Sigmoid colon (tissue), 4 donors: ENCODE results near the gene TMEM144.

Experiments used
- EP300 ChIP-seq, 4 donors: sonication (generic); formaldehyde crosslinking; IDR thresholded peaks; one replicate each; pipeline ENCODE4 v1.6.1; 2017; ENCODE audit warnings: antibody characterized with exemption in 4 of 4
- TF ChIP-seq, protein P1 (sequence below), 4 experiments: fragments of 450-650 bp in 3 of 4; fragments of 200-600 bp in 1 of 4; IDR thresholded peaks; one replicate each; pipeline ENCODE4 v1.5.1; 2016 to 2019; ENCODE audit warnings: antibody characterized with exemption in 4 of 4, mild to moderate bottlenecking in 3 of 4, moderate library complexity in 2 of 4

DNA sequence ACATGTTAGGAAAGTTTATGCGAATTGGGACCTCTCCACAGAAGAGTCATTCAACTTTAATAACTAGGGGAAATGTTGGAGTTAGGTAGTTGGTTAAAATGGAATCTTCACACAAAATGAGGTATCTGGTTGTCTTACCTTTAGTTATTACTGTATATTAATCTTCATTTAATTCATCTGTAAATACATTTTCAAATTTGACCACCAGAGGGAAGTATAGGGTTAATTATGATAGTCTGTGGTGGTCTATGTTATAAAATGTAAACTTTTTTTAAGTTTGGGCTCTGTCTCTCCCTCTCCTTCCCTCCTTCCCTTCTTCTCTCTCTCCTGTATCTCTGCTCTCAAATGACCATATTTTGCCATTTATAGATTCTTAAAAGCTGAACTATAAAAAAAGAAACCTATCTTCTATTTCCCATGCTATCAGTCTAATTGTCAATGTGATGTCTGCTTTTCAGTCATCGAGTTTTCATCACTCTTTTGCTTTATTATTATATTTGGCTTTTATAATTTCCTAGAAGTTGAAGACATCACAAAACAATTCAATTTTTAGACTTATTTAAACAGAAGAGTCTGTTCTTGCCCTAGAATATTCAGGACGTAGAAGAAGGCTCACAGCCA, 49.8 kb downstream of the TMEM144 start:
- no peak for TF ChIP-seq EP300 (IDR thresholded peaks at IDR 0.05)
- TF ChIP-seq, protein P1, sequence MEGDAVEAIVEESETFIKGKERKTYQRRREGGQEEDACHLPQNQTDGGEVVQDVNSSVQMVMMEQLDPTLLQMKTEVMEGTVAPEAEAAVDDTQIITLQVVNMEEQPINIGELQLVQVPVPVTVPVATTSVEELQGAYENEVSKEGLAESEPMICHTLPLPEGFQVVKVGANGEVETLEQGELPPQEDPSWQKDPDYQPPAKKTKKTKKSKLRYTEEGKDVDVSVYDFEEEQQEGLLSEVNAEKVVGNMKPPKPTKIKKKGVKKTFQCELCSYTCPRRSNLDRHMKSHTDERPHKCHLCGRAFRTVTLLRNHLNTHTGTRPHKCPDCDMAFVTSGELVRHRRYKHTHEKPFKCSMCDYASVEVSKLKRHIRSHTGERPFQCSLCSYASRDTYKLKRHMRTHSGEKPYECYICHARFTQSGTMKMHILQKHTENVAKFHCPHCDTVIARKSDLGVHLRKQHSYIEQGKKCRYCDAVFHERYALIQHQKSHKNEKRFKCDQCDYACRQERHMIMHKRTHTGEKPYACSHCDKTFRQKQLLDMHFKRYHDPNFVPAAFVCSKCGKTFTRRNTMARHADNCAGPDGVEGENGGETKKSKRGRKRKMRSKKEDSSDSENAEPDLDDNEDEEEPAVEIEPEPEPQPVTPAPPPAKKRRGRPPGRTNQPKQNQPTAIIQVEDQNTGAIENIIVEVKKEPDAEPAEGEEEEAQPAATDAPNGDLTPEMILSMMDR (IDR thresholded peaks at IDR 0.05), result peak in 1 of 4 experiments; percentile 16
